Right hindlimb (tissue), 1 donor: ENCODE measurements around the gene TTC23.

Experiments used
- DNase-seq: peaks from one replicate; pipeline ENCODE4 v3.0.0-alpha.2; 2018

Gene TTC23

GRCh38 chr15:99187936-99188335 lies 61.4 kb downstream of the TTC23 start:
- no peak for DNase-seq

- DNase-seq, result no peak
Measured at GRCh38 chr15:99185414-99186130, 63.8 kb downstream of the TTC23 start.

- no peak for DNase-seq
Measured at GRCh38 chr15:99182791-99183190, 66.6 kb downstream of the TTC23 start.

GRCh38 chr15:99181545-99181971 lies 67.8 kb downstream of the TTC23 start:
- no peak for DNase-seq

- no peak for DNase-seq
Measured at GRCh38 chr15:99180964-99181306, 68.4 kb downstream of the TTC23 start.

- no peak for DNase-seq
Measured at GRCh38 chr15:99180086-99180963, 69.1 kb downstream of the TTC23 start.

- DNase-seq, result no peak
Measured at GRCh38 chr15:99177679-99178078, 71.7 kb downstream of the TTC23 start.

GRCh38 chr15:99176757-99177156 lies 72.6 kb downstream of the TTC23 start:
- no peak for DNase-seq

GRCh38 chr15:99174567-99175395 lies 74.6 kb downstream of the TTC23 start:
- DNase-seq, result no peak

GRCh38 chr15:99172989-99173388 lies 76.4 kb downstream of the TTC23 start:
- DNase-seq, result no peak

GRCh38 chr15:99172171-99172570 lies 77.2 kb downstream of the TTC23 start:
- no peak for DNase-seq

GRCh38 chr15:99170476-99171065 lies 78.8 kb downstream of the TTC23 start:
- no peak for DNase-seq

- no peak for DNase-seq
Measured at GRCh38 chr15:99169769-99170311, 79.5 kb downstream of the TTC23 start.

- no peak for DNase-seq
Measured at GRCh38 chr15:99168601-99169580, 80.5 kb downstream of the TTC23 start.

- DNase-seq, result no peak
Measured at GRCh38 chr15:99167640-99168039, 81.7 kb downstream of the TTC23 start.

- DNase-seq, result no peak
Measured at GRCh38 chr15:99167201-99167600, 82.2 kb downstream of the TTC23 start.

GRCh38 chr15:99165956-99166689 lies 83.3 kb downstream of the TTC23 start:
- DNase-seq, result no peak

GRCh38 chr15:99165020-99165790 lies 84.2 kb downstream of the TTC23 start:
- no peak for DNase-seq

- DNase-seq, result no peak
Measured at GRCh38 chr15:99164119-99164518, 85.3 kb downstream of the TTC23 start.
